ENCODE results near the gene TBC1D23.

GRCh38 chr3:100213891-100214573 is 46.8 kb upstream of the TBC1D23 start:
- TF ChIP-seq CTCF (conservative IDR thresholded peaks at IDR 0.05; ENCODE audit: low read length), result no peak
- TF ChIP-seq EZH2phosphoT487 (IDR thresholded peaks at IDR 0.05; ENCODE audit: borderline replicate concordance), result no peak
